Thoracic aorta (tissue), 2 donors: ENCODE results near the gene GJA1. TPM values are rescaled to one million over a fixed set of nuclear protein-coding genes. Genes with fewer than 3 reads are reported as not detected.
A peak's percentile ranks its signal among the peaks of the same experiment; 100 is the strongest.

Source experiments
- ATAC-seq: fragments of 150-250 bp; one replicate; pipeline ENCODE4 v1.8.0; 2017; ENCODE audit warnings: low read depth; ENCODE audit not compliant: insufficient number of reproducible peaks, low FRiP score
- DNase-seq: peaks from one replicate; pipeline ENCODE4 v3.0.0-alpha.2; 2020; ENCODE audit warnings: low spot score
- H3K27ac ChIP-seq, 2 donors: fragments of 200-600 bp; sonication (generic); 1 replicate in 1 of 2; 2 replicates in 1 of 2; pipeline ENCODE4 v1.5.1; 2016; ENCODE audit warnings: mild to moderate bottlenecking in 2 of 2, moderate library complexity in 2 of 2
- H3K27me3 ChIP-seq: fragments of 200-600 bp; sonication (generic); replicated peaks from 2 replicates; pipeline ENCODE4 v1.6.0; 2016; ENCODE audit warnings: mild to moderate bottlenecking; ENCODE audit not compliant: insufficient read depth
- H3K36me3 ChIP-seq: fragments of 200-600 bp; sonication (generic); one replicate; pipeline ENCODE4 v1.5.1; 2016
- H3K4me1 ChIP-seq, 2 donors: fragments of 200-600 bp; sonication (generic); 1 replicate in 1 of 2; 2 replicates in 1 of 2; pipeline versions ENCODE4 v1.5.1 to v1.6.0; 2016; ENCODE audit warnings: low read depth in 2 of 2, mild to moderate bottlenecking in 1 of 2; ENCODE audit not compliant: control insufficient read depth in 1 of 2
- H3K4me3 ChIP-seq: fragments of 200-600 bp; sonication (generic); 2 replicates; pipeline ENCODE4 v1.5.1; 2016; ENCODE audit warnings: mild to moderate bottlenecking
- H3K9me3 ChIP-seq: fragments of 200-600 bp; sonication (generic); 2 replicates; pipeline ENCODE4 v1.5.1; 2016
- total RNA-seq, 2 donors: library from RNA; depleted of rRNA; stranded (reverse); fragments of >200 nt; gene quantifications; one replicate each; pipeline versions ENCODE4 v1.1.0 to v1.2.3, GENCODE V29; 2016
- TF ChIP-seq, protein P1 (sequence below): fragments of 200-600 bp; sonication (generic); IDR thresholded peaks from one replicate; pipeline ENCODE4 v1.5.1; 2019; ENCODE audit warnings: antibody characterized with exemption

Gene GJA1
- total RNA-seq, 2 donors from 2014 or later, result 199 to 281 TPM

DNA sequence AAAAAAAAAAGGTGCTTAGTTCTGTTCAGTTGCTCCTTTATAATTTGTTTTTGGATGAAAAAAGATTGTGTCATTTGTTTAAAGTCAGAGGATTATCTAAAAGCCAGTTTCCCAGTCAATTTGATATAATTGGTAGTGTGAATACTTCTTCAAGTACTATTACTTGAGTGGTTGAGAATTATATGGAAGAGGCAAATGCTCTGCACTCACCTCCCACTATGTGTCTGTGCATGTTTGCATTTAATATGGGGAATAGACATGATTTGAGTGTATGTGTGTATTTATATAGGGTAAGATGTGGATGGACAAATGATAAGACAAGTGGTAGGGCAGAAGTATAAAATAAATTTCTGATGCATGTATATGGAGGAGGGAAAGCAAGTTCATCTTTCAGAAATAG, 15.8 kb downstream of the GJA1 start:
- Histone ChIP-seq H3K4me1 (peaks cover 0 to 22% of the 10 kb centered on the region in 2 donors), H3K27ac (no peak overlapping the region), H3K4me3 (no peak overlapping the region), H3K27me3 (no peaks in the 10 kb centered on the region), H3K36me3 (peaks cover 25% of the 10 kb centered on the region), H3K9me3 (no peaks in the 10 kb centered on the region)
- DNase-seq (no peak), ATAC-seq (no peak)
- TF ChIP-seq, protein P1, sequence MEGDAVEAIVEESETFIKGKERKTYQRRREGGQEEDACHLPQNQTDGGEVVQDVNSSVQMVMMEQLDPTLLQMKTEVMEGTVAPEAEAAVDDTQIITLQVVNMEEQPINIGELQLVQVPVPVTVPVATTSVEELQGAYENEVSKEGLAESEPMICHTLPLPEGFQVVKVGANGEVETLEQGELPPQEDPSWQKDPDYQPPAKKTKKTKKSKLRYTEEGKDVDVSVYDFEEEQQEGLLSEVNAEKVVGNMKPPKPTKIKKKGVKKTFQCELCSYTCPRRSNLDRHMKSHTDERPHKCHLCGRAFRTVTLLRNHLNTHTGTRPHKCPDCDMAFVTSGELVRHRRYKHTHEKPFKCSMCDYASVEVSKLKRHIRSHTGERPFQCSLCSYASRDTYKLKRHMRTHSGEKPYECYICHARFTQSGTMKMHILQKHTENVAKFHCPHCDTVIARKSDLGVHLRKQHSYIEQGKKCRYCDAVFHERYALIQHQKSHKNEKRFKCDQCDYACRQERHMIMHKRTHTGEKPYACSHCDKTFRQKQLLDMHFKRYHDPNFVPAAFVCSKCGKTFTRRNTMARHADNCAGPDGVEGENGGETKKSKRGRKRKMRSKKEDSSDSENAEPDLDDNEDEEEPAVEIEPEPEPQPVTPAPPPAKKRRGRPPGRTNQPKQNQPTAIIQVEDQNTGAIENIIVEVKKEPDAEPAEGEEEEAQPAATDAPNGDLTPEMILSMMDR, result no peak

- ATAC-seq (no peak), DNase-seq (no peak)
- Histone ChIP-seq H3K9me3 (no peaks in the 10 kb centered on the region), H3K36me3 (peaks cover 7% of the 10 kb centered on the region), H3K27ac (peak overlapping the region; percentile 34 to 51), H3K4me3 (no peak overlapping the region), H3K4me1 (peaks cover 0 to 6% of the 10 kb centered on the region in 2 donors), H3K27me3 (no peaks in the 10 kb centered on the region)
- TF ChIP-seq, protein P1, result no peak
Observed at GRCh38 chr6:121453191-121453590, 17.7 kb downstream of the GJA1 start.

DNA sequence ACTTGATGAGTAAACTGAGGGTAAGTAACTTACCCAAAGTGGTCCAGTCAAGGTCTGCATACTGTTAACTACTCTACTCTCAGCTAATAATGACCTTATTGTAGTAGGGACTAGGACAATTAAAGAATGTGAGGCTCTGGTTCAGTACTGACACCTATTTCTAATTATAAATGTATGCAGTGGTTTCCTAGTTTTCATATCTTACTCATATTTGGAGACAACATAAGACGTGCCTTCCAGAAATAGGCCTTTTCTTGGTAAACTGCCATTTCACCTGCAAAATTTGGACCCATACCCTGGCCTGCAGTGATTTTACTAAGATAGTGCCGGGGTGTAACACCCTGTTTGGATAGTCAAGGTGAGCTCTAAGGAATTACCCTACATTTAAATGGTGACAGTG, 24.7 kb downstream of the GJA1 start:
- Histone ChIP-seq H3K4me3 (no peak overlapping the region), H3K27me3 (no peaks in the 10 kb centered on the region), H3K36me3 (no peaks in the 10 kb centered on the region), H3K9me3 (no peaks in the 10 kb centered on the region), H3K27ac (no peak overlapping the region), H3K4me1 (no peaks in the 10 kb centered on the region)
- DNase-seq (no peak), ATAC-seq (no peak)
- TF ChIP-seq, protein P1, result no peak

DNA sequence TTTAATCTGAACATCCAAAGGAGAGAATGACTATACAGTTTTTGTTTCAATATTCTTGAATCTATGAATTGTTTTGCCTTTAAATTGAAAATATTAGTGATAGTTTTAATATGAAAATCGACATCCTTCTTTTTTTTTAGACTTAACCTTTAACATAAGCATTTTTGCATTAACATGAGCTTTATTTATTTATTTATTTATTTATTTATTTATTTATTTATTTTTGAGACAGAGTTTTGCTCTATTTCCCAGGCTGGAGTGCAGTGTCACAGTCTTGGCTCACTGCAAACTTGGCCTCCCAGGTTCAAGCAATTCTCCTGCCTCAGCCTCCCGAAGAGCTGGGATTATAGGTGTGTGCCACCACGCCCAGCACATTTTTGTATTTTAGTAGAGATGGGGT, 27.6 kb downstream of the GJA1 start:
- Histone ChIP-seq H3K4me3 (no peak overlapping the region), H3K27me3 (no peaks in the 10 kb centered on the region), H3K27ac (no peak overlapping the region), H3K9me3 (no peaks in the 10 kb centered on the region), H3K36me3 (no peaks in the 10 kb centered on the region), H3K4me1 (no peaks in the 10 kb centered on the region)
- TF ChIP-seq, protein P1, result no peak
- no peak for ATAC-seq
- no peak for DNase-seq

- Histone ChIP-seq H3K36me3 (no peaks in the 10 kb centered on the region), H3K4me1 (no peaks in the 10 kb centered on the region), H3K27me3 (no peaks in the 10 kb centered on the region), H3K4me3 (no peak overlapping the region), H3K9me3 (no peaks in the 10 kb centered on the region), H3K27ac (no peak overlapping the region)
- DNase-seq, result no peak
- no peak for ATAC-seq
- TF ChIP-seq, protein P1, result no peak
Observed at GRCh38 chr6:121465101-121465500, 29.7 kb downstream of the GJA1 start.
